ENCODE measurements around the gene WTAP.
"Not testable (repeated sequence)": the region's sequence is repeated elsewhere in the genome, so short reads cannot be mapped to it uniquely, and the experiment has no call there.

Gene WTAP

GRCh38 chr6:159746759-159747158 lies 19.5 kb downstream of the WTAP start:
- no peak for TF ChIP-seq CTCF (IDR thresholded peaks at IDR 0.05; ENCODE audit: insufficient read depth, low read depth, low read length, missing control alignments)
- DNase-seq (ENCODE audit: low read depth): no peak
- no peak overlapping the region for H3K4me3 ChIP-seq (ENCODE audit: low read length)

GRCh38 chr6:159748127-159748526 lies 20.8 kb downstream of the WTAP start:
- not testable (repeated sequence) for DNase-seq (ENCODE audit: low read depth)

GRCh38 chr6:159751448-159751847 lies 24.1 kb downstream of the WTAP start:
- DNase-seq (ENCODE audit: low read depth): no peak
- H3K4me3 ChIP-seq (ENCODE audit: low read length): no peak overlapping the region
- no peak for TF ChIP-seq CTCF (IDR thresholded peaks at IDR 0.05; ENCODE audit: insufficient read depth, low read depth, low read length, missing control alignments)

More at GRCh38 chr6:159748127-159748526, 20.8 kb downstream of the WTAP start:
- not testable (repeated sequence) for H3K4me3 ChIP-seq (ENCODE audit: low read length)

GRCh38 chr6:159753081-159753872 lies 26.0 kb downstream of the WTAP start:
- no peak overlapping the region for H3K4me3 ChIP-seq (ENCODE audit: low read length)
- no peak for DNase-seq (ENCODE audit: low read depth)
- TF ChIP-seq CTCF (IDR thresholded peaks at IDR 0.05; ENCODE audit: insufficient read depth, low read depth, low read length, missing control alignments): no peak

GRCh38 chr6:159754401-159754800 lies 27.1 kb downstream of the WTAP start:
- no peak for TF ChIP-seq CTCF (IDR thresholded peaks at IDR 0.05; ENCODE audit: insufficient read depth, low read depth, low read length, missing control alignments)
- DNase-seq (ENCODE audit: low read depth): no peak

GRCh38 chr6:159754959-159755914 lies 27.9 kb downstream of the WTAP start:
- TF ChIP-seq CTCF (IDR thresholded peaks at IDR 0.05; ENCODE audit: insufficient read depth, low read depth, low read length, missing control alignments): no peak
- no peak for DNase-seq (ENCODE audit: low read depth)

More at GRCh38 chr6:159754401-159754800, 27.1 kb downstream of the WTAP start:
- H3K4me3 ChIP-seq (ENCODE audit: low read length): no peak overlapping the region

GRCh38 chr6:159756508-159756907 lies 29.2 kb downstream of the WTAP start:
- no peak for DNase-seq (ENCODE audit: low read depth)
- no peak for TF ChIP-seq CTCF (IDR thresholded peaks at IDR 0.05; ENCODE audit: insufficient read depth, low read depth, low read length, missing control alignments)
- H3K4me3 ChIP-seq (ENCODE audit: low read length): no peak overlapping the region

More at GRCh38 chr6:159754959-159755914, 27.9 kb downstream of the WTAP start:
- H3K4me3 ChIP-seq (ENCODE audit: low read length): no peak overlapping the region

Data from epithelial cell of esophagus (primary cell).